ENCODE data around the gene DDX39A.

Gene DDX39A

DNA sequence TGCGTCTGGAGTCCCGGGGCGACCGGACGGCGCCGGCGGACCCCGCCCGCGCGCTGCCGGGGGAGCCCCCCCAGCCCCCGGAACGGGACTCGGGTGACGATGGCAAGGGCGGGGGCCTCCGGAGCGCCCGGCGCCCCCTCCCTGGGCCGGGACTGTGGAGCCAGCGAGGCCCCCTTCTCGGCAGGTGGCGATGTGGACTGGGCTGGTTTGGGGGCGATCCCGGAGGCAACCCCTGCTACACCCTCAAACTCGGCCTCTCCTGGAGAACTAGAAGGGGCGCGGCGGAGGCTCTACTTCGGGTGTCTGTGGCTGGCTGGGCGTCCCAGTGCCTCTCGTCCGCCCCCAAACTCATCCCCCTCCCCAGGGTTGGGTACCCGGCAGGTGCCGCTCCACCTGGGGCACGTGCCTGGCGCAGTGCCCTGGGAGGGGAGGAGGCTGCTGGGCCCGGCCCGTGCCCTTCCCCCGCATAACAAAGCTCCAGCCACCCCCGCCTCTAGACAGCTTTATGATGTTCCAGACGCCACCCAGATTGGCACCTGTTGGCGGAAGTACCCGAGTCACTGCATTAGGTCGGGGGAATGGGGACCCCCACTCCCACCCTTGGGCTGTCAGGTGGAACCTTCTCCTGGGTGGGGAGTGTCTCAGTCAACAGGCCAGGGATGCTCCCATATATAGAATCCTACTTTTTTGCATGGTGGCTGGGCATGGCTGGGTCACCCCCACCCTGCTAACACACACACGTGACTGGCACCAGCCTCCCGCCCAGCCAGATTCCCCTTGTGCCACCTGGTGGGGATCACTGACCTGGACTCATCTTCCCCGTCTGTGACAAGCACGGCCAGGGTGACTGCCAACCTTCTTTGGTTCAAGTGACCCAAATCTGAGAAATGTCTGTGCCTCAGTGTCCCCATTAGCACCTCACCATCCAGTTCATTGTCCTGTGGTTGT, 14.7 kb upstream of the DDX39A start:
- no peak for DNase-seq

DNA sequence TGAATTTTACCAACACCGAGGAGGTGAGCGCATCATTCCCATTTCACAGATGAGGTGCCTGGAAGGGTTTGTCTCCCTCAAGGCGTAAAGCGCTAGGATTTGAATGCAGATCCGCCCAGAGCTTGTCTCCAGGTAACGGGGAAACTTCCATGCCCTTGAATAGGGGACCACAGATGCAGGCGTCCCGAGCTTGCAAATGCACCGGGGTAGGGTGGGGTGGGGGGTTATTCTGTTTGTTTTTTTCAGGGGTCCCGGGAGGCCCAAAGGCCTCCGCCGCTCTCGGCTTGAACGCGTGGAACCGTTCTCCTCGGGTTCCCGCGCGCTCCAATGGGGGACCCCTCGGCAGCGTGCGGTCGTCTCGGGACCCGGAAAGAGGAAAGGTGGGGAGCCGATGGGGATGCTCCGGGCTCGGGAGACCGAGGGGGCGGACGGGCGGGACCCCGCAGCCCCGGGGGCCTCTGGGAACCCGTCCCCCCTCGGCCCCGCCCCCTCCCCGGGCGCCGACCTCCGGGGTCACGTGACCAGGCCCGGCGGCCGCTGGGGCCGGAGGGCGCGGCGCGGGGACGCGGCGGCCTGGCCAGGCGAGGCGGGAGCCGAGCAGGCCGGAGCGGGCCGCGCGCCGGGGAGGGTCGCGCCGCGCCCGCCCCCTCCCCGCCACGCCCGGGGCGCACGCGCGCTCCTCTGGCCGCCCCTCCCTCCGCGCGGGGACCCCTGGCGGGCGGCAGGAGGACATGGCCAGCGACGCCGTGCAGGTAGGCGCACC, 13.8 kb upstream of the DDX39A start, which contains the start of gene PKN1:
Gene PKN1 (plus strand): TSS at position 516 of the 763 bp plus-strand sequence. CDS start 216 bp downstream, at position 732.
- DNase-seq: peak; percentile 44

DNA sequence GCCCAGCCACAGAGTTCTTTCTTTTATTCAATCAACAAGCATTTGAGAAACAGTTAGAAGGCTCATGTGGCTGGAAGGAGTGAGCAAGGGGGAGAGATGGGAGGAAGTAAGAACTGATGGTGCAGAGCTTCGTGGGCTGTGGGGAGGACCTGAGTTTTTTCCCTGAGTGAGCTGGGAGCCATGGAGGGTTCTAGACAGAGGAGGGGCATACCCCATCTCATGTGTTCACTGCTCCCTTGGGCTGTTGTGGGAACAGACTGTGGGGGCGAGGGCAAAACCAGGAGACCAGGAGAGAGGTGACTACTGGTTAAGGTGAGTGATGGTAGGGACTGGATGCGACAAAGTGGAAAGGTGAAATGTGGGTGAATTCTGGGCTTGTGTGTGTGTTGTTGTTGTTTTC, 11.6 kb upstream of the DDX39A start:
- no peak for DNase-seq

DNA sequence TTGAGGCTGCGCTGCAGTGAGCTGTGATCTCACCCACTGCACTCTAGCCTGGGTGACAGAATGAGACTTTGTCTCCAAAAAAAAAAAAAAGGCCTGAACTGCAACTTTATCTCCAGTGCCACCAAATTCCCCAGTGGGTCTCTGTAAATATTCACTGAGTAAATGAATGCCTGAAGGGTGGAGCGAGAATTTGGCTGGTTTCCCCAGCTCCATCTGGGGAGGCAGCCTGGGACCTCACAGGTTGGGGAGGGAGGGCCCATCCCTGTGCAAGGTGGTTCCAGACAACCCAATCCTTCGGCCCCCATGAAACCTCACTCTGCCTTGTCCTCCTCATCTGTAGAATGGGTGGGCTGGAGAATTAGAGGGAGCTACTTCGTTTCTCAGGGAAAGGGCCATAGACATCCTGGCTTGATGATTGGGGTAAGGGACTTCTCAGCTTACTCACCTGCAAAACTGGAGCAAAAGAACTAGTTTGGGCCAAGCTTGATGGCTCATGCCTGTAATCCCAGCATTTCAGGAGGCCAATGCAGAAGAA, 9.8 kb upstream of the DDX39A start:
- DNase-seq: no peak

DNA sequence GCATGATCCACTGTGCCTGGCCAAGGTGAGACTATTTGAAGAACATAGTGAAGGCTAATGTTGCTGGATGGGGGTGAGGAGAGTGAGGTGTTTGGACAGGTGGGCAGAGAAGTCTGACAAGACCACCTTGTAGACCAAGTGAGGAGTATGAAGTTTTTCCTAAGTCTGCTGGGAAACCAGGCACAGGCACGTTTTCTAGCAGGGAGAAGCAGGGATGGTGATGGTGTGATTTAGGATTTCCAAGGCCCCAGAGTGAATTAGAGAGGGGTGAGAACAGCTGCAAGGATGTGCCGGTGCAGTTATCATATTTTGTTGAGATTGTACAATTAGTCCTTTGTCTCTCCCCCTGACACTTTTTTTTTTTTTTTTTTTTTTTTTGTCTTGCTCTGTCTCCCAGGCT, 8.3 kb upstream of the DDX39A start:
- no peak for DNase-seq

DNA sequence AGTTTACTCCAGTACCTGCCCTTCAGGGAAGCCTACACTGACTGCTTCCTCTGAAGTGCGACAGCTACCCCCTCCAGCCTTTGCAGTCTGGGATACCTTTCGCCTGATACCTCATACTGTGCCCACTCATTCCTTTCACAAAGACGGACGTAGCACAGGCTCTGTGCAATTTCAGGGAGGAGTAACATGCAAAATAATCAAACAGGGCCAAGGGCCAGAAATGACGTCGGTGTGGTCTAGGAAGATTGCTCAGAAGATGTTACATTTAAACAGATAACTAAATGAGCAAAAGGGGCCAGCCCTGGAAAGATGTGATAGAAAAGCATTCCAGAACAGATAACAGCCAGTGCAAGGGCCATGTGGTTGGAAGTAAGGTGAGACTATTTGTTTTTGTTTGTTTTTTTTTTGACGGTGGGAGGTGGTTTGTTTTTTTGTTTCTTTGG, 6.6 kb upstream of the DDX39A start:
- no peak for DNase-seq

DNA sequence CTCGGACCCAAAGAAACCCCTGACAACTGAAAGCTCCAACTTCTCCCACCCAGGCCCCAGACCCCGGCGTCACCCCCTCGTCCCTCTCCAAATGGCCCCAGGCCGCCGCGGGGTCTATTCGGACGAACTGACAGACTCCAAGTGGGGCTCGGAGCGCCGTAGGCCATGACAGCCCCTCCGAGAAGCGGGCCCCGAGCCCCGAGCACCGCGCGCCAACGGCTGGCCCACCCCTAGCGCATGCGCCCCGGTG, 360 bp downstream of the DDX39A start:
- DNase-seq: no peak

DNA sequence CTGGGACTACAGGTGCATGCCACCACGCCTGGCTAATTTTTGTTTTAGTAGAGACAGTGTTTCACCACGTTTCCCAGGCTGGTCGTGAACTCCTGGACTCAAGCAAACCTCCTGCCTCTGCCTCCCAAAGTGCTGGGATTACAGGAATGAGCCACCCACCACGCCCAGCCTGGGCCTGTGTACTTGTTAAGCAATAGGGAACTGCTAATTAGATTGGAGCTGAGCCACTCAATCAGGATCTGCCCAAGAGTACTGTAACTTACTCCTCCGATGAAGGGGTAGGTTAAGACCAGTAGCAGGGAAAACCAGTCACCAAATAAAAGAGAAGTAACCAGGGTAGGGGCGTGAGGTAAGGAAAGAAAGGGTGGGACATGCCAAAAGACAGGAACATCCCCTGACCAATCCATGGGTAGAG, 2.3 kb downstream of the DDX39A start:
- DNase-seq: no peak

DNA sequence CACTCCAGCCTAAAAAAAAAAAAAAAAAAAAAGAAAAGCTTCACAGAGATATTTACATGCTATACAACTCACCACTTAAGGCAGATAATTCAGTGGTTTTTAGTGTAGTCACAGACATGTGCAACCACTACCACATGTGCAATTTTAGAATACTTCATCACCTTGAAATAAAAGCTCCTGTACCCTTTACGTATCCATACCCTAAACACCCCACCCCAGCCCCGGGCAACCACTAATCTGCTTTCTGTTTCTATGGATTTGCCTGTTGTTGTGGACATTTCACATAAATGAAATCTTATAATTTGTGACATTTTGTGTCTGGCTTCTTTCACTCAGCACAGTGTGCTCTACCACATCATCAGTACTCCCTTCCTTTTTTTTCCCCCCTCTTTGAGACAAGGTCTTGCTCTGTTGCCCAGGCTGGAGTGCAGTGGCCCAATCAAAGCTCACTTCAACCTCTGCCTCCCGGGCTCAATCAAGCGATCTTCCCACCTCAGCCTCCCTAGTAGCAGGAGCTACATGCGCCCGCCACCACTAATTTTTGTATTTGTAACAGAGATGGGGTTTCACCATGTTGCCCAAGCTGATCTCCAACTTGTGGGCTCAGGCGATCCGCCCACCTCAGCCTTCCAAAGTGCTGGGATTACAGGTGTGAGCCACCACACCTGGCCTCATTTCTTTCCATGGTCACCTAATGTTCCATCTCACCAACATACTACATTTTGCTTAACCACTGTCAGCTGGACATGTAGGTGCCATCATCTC, 4.0 kb downstream of the DDX39A start:
- DNase-seq: no peak

DNA sequence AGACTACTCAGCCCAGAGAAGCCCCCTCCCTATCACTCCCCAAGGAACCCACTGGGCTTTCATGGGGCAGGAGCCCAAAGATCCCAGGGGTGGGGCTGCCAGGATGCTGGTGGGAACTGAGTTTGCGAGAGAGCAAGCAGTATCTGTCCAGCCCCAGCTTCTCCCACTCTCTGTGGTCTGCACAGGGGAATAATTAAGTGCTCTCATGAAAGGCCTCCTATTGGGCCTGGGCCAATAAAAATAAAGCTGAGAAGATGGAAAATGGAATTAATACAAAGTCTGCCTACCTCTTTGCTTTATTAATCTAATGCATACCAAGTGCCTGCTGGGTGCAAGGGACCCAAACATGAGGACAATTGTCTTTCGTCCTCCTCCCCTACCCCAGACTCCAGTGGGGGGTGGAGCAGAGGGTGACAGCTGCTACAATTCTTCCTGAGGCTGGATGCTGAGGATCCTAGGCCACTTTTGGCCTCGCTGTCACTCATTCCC, 5.4 kb downstream of the DDX39A start:
- DNase-seq: no peak

DNA sequence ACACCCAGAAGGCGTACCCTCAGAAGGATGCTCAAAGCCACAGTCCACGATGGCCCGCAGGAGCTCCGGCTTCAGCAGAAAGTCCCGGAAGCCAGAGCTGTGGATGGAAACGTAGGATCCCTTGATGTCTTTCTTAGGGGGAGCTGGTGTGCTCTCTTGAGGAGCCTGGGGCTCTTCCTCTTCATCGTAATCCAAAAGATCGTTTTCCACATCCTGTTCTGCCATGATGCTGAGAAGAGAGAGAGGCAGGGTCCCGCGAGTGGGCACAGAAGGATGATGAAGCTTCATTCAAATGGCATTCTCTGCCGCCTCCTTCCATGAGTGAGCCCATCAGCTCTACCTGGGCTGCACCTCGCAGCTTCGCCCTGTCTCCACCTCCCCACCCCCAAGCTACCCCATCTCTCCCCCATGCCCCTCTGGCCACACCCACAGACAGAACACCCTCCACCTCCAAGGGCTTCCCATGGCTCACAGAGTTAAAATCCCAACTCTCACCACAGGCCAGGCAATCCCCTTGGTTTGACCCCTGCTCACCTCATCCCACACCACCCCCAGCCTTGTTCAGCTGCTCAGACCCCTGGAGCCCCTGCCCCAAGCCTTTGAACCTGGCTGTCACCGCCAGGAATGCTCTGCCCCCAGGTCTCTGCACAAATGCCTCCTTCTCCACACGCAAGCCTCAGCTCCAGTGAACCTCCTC, 6.0 kb downstream of the DDX39A start:
- DNase-seq: no peak

DNA sequence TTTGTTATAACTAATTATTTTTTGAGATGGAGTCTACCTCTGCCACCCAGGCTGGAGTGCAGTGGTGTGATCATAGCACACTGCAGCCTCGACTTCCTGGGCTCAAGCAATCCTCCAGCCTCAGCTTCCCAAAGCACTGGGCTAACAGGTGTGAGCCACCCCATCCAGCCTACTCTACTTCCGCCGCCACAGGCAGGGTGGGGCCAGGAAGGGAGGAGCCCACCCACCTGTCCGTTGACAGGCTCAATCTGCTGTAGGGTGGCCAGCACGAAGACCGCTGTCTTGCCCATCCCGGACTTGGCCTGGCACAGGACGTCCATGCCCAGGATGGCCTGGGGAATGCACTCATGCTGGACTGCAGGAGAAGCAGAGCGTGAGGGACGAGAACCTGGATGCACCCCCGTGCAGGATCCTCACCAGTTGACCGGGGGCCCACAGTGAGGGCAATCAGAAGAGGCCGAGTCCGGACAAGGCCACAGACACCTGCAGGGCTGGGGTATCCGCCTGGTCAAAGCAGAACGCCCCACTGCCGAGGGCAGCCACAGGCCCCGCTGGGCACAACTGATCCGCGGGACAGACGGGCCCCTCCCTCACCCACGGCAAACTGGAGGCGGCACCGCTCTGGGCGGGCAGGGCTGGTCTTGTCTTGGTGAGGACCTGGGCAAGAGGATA, 6.7 kb downstream of the DDX39A start:
- DNase-seq: no peak

DNA sequence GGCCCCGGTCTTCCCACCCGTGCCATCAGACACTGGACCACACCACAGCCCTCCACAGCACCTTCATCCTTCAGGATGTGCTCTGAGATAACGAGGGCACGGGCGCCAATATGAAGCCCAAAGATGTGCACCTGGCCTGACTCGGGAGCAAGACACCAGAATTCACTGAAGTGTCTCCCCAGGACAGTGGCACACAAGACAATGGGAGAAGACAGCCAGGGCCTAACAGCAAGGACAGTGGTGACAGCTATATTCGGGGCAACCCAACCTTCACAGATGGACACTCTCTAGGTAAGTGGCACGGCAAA, 7.2 kb downstream of the DDX39A start:
- no peak for DNase-seq

DNA sequence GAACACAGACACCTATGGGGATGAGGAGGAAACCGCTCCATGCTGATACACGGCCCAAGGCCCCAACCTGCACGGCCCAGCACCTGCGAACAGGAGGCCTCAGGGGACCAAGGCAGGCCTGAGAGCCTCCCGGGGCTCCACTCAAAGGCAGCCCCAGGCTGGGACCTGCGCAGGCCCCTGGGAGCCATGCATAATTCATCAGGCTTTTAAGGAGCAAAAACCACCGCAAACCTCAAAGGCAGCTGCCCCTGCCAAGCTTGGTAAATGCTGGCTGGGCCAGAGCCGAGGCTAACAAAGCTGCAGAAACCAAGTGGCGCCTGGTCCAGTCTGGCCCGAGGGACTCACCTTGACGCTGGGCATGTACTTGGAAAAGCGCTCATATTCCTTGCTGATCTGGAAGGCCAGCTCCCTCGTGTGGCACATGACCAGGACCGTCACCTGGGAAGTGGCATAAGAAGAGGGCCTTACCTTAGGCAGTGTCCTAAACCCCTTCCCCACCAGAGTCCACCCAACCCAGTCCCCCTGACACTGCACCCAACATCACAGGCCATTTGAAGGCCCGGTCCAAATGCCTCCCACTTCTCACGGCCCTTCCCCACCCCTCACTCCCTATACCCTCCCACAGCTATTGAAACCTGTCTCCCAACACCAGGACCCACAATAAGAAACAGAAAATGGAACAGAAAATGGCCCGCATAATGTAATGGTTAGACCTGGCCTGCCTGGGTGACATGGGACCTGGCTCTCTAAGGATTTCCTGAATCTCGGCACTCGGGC, 7.8 kb downstream of the DDX39A start:
- DNase-seq: no peak

DNA sequence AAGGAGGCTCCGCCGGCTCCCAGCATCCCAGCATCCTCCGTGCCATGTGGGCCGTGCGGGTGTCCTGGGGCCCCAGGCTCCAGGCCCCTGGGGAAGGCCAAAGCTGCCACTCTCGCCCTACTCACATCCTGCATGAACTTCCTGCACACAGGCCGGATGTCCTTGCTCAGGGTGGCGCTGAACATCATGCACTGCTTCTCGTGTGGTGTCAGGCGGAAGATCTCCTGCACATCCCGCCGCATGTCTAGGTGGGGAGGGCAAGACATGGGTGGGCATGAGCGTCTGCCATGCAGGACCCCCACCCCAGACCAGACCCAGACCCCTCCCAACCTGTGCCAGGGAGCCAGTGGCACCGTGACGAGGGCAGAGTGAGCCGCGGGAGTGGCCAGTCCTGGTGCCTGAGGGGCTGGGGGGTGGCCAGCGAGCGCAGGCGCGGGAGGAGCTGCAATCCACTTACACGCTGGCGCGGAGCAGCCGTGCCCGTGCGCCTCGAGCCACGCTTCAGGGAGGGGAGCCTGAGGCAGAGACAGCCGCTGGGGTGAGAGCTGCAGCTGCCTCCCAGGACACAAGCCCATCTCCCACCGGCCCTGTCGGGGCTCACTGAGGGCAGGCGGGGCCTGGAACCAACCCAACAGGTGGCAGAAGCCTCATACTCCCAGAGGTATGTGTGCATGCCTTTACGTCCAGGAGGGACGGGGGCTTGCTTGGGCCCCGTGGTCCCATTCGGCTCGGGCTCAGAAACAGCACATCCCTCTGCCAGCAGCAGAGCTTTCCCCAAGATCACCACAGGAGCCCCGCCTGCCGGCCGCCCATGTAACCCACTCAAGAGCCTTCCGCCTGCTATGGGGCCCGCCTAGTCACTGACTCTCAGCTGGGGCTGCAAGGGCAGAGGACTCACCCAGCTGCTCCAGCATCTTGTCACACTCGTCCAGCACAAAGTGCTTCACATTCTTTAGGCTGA, 8.8 kb downstream of the DDX39A start:
- peak; percentile 55 for DNase-seq

DNA sequence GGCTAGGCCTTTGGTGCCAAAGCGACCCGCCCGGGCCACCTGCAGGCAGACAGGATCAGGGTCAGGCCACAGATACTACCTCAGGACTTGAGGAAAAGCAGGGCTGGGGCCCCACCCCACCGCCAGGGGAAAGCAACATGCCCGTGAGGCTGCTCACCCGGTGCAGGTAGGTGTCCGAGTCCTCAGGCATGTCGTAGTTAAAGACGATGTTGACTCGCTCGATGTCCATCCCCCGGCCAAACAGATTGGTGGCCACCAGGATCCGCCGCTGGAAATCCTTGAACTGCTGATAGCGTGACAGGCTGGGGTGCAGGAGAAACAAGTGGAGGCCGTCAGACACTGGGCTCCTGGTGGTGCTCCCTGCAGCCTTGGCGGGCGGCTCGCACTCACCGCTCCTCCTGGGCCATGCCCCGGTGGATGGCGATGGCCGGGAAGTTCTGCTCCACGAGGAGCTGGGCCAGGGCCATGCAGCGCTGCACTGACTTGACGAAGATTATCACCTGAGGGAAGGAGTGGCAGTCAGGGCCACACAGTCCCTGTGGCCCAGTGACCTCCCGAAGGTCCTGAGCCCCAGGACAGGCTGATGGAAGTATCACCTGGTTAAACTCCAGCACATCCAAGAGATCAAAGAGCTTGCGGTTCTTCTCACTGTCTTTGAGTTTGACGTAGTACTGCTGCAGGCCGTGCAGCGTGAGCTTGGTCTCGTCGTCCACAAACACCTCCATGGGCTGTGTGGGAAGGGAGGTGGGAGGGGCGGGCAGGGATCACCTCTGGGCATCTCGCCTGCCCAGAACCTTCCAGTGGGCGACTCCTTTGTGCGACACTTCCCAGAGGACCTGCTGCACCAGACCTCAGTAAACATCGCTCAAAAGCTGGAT, 9.8 kb downstream of the DDX39A start:
- no peak for DNase-seq

DNA sequence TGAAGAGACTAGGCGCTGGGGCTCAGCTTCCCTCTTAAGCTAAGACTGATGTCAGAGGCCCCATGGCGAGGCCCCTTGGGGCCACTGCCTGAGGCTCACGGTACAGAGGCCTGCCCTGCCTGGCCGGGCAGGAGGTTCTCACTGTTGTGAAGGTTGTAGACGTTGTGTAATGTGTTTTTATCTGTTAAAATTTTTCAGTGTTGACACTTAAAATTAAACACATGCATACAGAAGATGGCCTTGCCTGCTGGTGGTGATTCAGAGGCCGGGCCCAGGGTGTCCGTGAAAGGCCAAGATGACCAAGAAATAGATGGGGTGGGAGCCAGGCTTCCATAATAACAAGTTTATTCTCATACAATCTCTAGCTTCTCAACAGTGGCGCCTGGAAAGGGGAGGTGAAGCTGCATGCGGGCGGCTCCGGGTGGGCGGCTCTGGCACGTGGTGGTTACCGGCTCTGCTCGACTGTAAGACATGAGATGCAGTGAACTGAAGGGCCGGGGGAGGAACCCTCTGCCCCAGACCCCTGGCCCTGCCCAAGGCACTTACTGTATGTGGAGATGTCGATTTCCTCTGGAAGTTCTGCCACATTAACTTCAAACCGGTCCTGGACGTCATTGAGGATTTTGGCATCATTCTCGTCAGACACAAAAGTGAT, 10.5 kb downstream of the DDX39A start:
- DNase-seq: no peak

Measured in activated CD4-positive, alpha-beta T cell treated with anti-CD3 and anti-CD28 coated beads, Interleukin-2, amount 50 U/mL, for 16 hours (primary cell).